ENCODE results near the gene TEAD4. TPM values are rescaled to one million over a fixed set of nuclear protein-coding genes. Genes with fewer than 3 reads are reported as not detected.

Gene TEAD4
- polyA plus RNA-seq, 1 donor = 5.5 TPM

- H3K36me3 ChIP-seq (ENCODE audit: control insufficient read depth, insufficient read depth, low read length) = no peaks in the 10 kb centered on the region
- no peak overlapping the region for H3K27ac ChIP-seq (ENCODE audit: low read length)
- H3K9me3 ChIP-seq (ENCODE audit: control insufficient read depth, low read depth, low read length) = no peaks in the 10 kb centered on the region
- no peaks in the 10 kb centered on the region for H3K27me3 ChIP-seq (ENCODE audit: control insufficient read depth, insufficient read depth, low read length)
- DNase-seq = peak; percentile 24 to 39
- H3K4me1 ChIP-seq (ENCODE audit: control insufficient read depth, insufficient read depth, low read length) = no peaks in the 10 kb centered on the region
- WGBS (ENCODE audit: insufficient coverage, low lambda C conversion rate) = 77% methylated on average over 2 of the region's 8 CpGs
- H3K4me3 ChIP-seq (ENCODE audit: low read length) = no peak overlapping the region
Observed at GRCh38 chr12:3022961-3023360, 63.8 kb downstream of the TEAD4 start.

GRCh38 chr12:3028108-3028507 is 68.9 kb downstream of the TEAD4 start:
- Histone ChIP-seq H3K4me1 (ENCODE audit: control insufficient read depth, insufficient read depth, low read length) (no peaks in the 10 kb centered on the region), H3K27ac (ENCODE audit: low read length) (no peak overlapping the region), H3K36me3 (ENCODE audit: control insufficient read depth, insufficient read depth, low read length) (no peaks in the 10 kb centered on the region), H3K27me3 (ENCODE audit: control insufficient read depth, insufficient read depth, low read length) (no peaks in the 10 kb centered on the region), H3K4me3 (ENCODE audit: low read length) (no peak overlapping the region), H3K9me3 (ENCODE audit: control insufficient read depth, low read depth, low read length) (no peaks in the 10 kb centered on the region)
- 0% methylated on average over 1 of the region's 7 CpGs for WGBS (ENCODE audit: insufficient coverage, low lambda C conversion rate)
- no peak for DNase-seq

GRCh38 chr12:3030821-3031429 is 71.7 kb downstream of the TEAD4 start:
- H3K27ac ChIP-seq (ENCODE audit: low read length) = no peak overlapping the region
- no peaks in the 10 kb centered on the region for H3K9me3 ChIP-seq (ENCODE audit: control insufficient read depth, low read depth, low read length)
- no peaks in the 10 kb centered on the region for H3K27me3 ChIP-seq (ENCODE audit: control insufficient read depth, insufficient read depth, low read length)
- H3K4me3 ChIP-seq (ENCODE audit: low read length) = no peak overlapping the region
- H3K36me3 ChIP-seq (ENCODE audit: control insufficient read depth, insufficient read depth, low read length) = no peaks in the 10 kb centered on the region
- no CpG with 5 or more reads among the region's 21 CpGs for WGBS (ENCODE audit: insufficient coverage, low lambda C conversion rate)
- no peak for DNase-seq
- H3K4me1 ChIP-seq (ENCODE audit: control insufficient read depth, insufficient read depth, low read length) = peaks cover 3% of the 10 kb centered on the region

DNA sequence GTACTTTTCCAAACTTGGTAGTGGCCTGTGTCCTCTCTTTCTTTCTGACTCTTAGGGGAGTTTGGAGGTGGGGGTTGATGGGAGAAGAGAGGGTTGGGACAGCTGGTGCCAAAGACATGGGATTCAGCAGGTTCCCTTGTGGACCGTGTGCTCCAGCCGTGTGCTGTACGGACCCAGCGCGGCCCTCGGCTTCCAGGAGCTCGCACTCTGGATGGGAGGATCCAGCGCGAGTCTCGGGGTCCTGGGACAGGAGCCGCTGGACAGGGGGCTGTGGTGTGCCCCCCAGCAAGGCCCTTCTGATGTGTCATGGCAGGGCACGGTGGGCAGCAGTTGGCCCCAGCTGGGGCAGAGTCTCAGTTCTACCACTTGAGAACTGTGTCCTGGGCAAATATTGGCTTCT is 73.0 kb downstream of the TEAD4 start:
- Histone ChIP-seq H3K4me1 (ENCODE audit: control insufficient read depth, insufficient read depth, low read length) (peaks cover 3% of the 10 kb centered on the region), H3K4me3 (ENCODE audit: low read length) (no peak overlapping the region), H3K36me3 (ENCODE audit: control insufficient read depth, insufficient read depth, low read length) (no peaks in the 10 kb centered on the region), H3K27ac (ENCODE audit: low read length) (no peak overlapping the region), H3K27me3 (ENCODE audit: control insufficient read depth, insufficient read depth, low read length) (no peaks in the 10 kb centered on the region), H3K9me3 (ENCODE audit: control insufficient read depth, low read depth, low read length) (no peaks in the 10 kb centered on the region)
- DNase-seq = no peak
- no CpG with 5 or more reads among the region's 12 CpGs for WGBS (ENCODE audit: insufficient coverage, low lambda C conversion rate)

DNA sequence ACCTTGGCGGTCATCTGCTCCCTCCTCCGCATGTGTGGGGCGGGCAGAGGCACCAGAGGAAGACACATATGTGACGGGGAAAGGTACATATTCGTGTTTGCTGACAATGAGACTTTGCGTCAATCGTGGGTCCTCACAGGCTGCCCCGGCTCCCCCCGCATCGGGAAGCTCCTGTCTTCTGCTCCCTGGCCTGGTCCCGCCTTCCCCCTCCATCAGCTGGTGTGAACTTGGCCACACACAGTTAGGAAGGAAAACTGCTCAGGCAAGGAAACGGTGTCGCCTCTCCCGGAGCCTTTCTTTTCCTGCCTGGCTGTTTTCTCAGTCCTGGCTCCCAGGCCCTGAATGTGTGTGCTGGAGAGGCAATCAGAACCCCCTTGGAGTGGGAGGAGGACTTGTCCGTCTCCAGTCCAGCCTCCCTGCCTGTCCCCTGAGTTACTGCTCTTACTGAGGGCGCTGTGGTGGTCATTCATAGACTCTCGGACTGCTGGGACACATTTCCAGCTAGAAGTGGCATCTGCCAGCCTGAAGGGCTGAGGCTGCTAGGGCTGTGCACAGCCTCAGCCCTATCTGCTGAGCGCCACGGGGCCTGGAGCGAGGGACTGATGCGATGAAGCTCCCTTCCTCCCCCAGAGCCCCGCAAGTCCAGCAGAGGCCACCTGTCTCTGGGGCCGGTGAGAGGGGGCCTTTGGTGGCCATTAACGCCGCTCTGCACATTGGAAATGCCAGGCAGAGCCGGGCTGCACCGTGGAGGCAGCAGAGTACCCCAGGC is 73.8 kb downstream of the TEAD4 start:
- Histone ChIP-seq H3K27me3 (ENCODE audit: control insufficient read depth, insufficient read depth, low read length) (no peaks in the 10 kb centered on the region), H3K4me1 (ENCODE audit: control insufficient read depth, insufficient read depth, low read length) (peaks cover 3% of the 10 kb centered on the region), H3K36me3 (ENCODE audit: control insufficient read depth, insufficient read depth, low read length) (no peaks in the 10 kb centered on the region), H3K4me3 (ENCODE audit: low read length) (no peak overlapping the region), H3K9me3 (ENCODE audit: control insufficient read depth, low read depth, low read length) (no peaks in the 10 kb centered on the region), H3K27ac (ENCODE audit: low read length) (no peak overlapping the region)
- WGBS (ENCODE audit: insufficient coverage, low lambda C conversion rate) = no CpG with 5 or more reads among the region's 27 CpGs
- DNase-seq = no peak

- no peak overlapping the region for H3K4me3 ChIP-seq (ENCODE audit: low read length)
- no peaks in the 10 kb centered on the region for H3K27me3 ChIP-seq (ENCODE audit: control insufficient read depth, insufficient read depth, low read length)
- H3K9me3 ChIP-seq (ENCODE audit: control insufficient read depth, low read depth, low read length) = no peaks in the 10 kb centered on the region
- peaks cover 3% of the 10 kb centered on the region for H3K4me1 ChIP-seq (ENCODE audit: control insufficient read depth, insufficient read depth, low read length)
- H3K27ac ChIP-seq (ENCODE audit: low read length) = no peak overlapping the region
- no peak for DNase-seq
- H3K36me3 ChIP-seq (ENCODE audit: control insufficient read depth, insufficient read depth, low read length) = peaks cover 2% of the 10 kb centered on the region
- WGBS (ENCODE audit: insufficient coverage, low lambda C conversion rate) = no CpG with 5 or more reads among the region's 8 CpGs
Observed at GRCh38 chr12:3033539-3033867, 74.3 kb downstream of the TEAD4 start.

DNA sequence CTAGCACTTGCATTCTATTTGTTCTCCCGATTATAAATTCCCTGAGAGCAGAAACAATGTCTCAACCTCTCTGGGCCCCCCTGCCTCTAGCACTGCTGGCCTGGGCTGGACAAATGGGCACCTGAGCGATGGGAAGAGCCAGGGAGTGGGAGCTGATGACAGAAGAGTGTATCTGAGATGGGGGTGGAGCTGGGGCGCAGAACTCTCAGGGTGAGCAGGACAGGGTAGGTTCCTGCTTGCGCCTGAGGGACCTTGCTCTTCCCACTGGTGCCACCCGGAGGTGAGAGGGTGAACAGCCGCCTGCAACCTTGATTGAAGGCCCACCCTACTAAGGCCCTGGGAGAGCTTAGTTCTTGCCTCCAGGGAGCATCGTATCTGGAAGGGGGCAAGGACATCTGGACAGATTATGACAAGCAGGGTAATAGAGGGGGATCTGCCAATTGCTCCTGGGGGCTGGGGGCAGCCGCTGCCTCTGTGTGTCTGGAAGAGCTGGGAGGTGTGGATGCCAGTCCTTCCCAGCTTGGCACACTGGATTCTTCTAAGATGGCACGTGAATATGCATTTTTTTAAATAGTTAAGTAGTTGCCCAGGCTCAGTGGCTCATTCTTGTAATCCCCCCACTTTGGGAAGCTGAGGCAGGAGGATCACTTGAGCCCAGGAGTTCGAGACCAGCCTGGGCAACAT is 75.0 kb downstream of the TEAD4 start:
- Histone ChIP-seq H3K27me3 (ENCODE audit: control insufficient read depth, insufficient read depth, low read length) (no peaks in the 10 kb centered on the region), H3K27ac (ENCODE audit: low read length) (no peak overlapping the region), H3K36me3 (ENCODE audit: control insufficient read depth, insufficient read depth, low read length) (peaks cover 2% of the 10 kb centered on the region), H3K4me1 (ENCODE audit: control insufficient read depth, insufficient read depth, low read length) (peaks cover 3% of the 10 kb centered on the region), H3K4me3 (ENCODE audit: low read length) (no peak overlapping the region), H3K9me3 (ENCODE audit: control insufficient read depth, low read depth, low read length) (no peaks in the 10 kb centered on the region)
- 100% methylated on average over 1 of the region's 10 CpGs for WGBS (ENCODE audit: insufficient coverage, low lambda C conversion rate)
- DNase-seq = peak; percentile 40 to 54

DNA sequence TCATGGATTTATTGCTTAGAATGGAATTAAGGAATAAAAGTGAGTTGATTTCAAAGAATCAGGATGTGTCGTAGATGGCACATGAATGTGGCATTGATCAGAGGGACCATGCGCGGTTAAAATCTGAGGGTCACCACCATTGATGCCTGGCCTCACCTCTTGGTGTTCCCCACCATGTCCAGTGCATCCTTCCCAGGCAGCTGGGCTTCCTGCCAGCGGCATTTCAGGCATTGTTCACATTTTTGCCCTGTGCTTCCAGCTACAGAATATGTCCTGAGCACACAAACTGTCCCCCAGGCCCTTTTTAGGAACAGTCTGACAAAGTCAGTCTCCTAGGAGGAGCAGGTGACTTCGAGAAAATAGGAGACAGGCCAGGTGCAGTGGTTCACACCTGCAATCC is 76.0 kb downstream of the TEAD4 start:
- H3K27me3 ChIP-seq (ENCODE audit: control insufficient read depth, insufficient read depth, low read length) = no peaks in the 10 kb centered on the region
- DNase-seq = no peak
- WGBS (ENCODE audit: insufficient coverage, low lambda C conversion rate) = no CpG with 5 or more reads among the region's 5 CpGs
- no peak overlapping the region for H3K4me3 ChIP-seq (ENCODE audit: low read length)
- H3K4me1 ChIP-seq (ENCODE audit: control insufficient read depth, insufficient read depth, low read length) = peaks cover 3% of the 10 kb centered on the region
- H3K27ac ChIP-seq (ENCODE audit: low read length) = no peak overlapping the region
- H3K9me3 ChIP-seq (ENCODE audit: control insufficient read depth, low read depth, low read length) = no peaks in the 10 kb centered on the region
- peaks cover 2% of the 10 kb centered on the region for H3K36me3 ChIP-seq (ENCODE audit: control insufficient read depth, insufficient read depth, low read length)

DNA sequence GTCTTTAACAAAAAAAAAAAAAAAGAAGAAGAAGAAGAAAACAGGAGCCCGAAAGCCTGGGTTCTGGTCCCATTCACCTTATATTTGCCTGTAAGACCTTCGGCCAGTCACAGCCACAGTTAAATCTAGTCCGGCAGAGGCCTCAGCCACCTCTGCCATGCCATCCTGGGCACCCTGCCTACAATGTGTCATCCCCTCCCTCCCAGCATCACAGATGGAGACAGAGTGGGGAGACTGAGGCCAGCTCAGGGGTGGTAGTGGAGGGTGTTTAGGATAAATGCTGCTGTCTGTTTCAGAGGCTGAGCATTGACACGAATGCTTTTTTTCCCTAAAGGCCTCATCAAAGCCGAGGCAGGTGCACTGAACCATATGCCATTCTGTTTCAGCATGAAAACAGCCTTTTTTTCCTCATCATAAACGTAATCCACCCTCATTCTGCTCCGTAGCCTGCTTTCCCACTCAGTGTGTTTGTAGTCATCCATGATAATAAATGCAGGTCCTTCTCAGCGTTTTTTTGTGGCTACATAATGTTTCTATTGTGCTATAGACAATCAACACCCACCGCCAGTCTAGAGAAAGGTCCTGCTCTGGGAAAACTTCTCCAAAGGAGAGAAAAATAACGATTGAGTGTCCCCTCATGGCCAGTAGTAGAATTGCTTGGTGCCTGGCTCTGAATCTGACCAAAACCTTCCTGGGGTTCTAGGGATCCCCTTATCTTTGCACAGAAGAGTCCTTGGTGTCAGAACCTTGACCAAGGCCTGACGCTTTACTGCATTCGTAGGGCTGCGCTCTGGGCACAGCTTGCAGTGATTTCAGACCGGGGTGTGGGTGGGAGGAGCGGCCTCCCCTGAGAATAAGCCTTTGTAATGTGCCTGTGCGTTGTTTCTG is 76.9 kb downstream of the TEAD4 start:
- 92% methylated on average over 2 of the region's 16 CpGs for WGBS (ENCODE audit: insufficient coverage, low lambda C conversion rate)
- Histone ChIP-seq H3K27me3 (ENCODE audit: control insufficient read depth, insufficient read depth, low read length) (no peaks in the 10 kb centered on the region), H3K4me1 (ENCODE audit: control insufficient read depth, insufficient read depth, low read length) (peaks cover 3% of the 10 kb centered on the region), H3K4me3 (ENCODE audit: low read length) (no peak overlapping the region), H3K27ac (ENCODE audit: low read length) (no peak overlapping the region), H3K36me3 (ENCODE audit: control insufficient read depth, insufficient read depth, low read length) (peaks cover 2% of the 10 kb centered on the region), H3K9me3 (ENCODE audit: control insufficient read depth, low read depth, low read length) (no peaks in the 10 kb centered on the region)
- no peak for DNase-seq
